ENCODE measurements around the gene AP4M1. TPM values are rescaled to one million over a fixed set of nuclear protein-coding genes. Genes with fewer than 3 reads are reported as not detected.

Gene AP4M1
- total RNA-seq, 2 donors from 2014 or later: 6.0 to 11.2 TPM

GRCh38 chr7:100148559-100149328, 47.3 kb downstream of the AP4M1 start, which contains the start of gene LAMTOR4:
Gene LAMTOR4, plus strand, starts transcription at chr7:100148918. Its CDS starts 55 bp downstream, at chr7:100148973.
- H3K9me3 ChIP-seq: no peaks in the 10 kb centered on the region
- no peaks in the 10 kb centered on the region for H3K27me3 ChIP-seq
- peaks cover 17% of the 10 kb centered on the region for H3K4me1 ChIP-seq
- H3K4me3 ChIP-seq: peak within 1 kb of the TSS; percentile 15 to 96
- DNase-seq (peak; percentile 99), ATAC-seq (peak; percentile 100)
- TF ChIP-seq POLR2A (IDR thresholded peaks at IDR 0.05) (peak; percentile 54 to 80 (median 75)), CTCF (IDR thresholded peaks at IDR 0.05) (peak in 1 of 7 experiments; percentile 6)
- intact Hi-C loops (cut with DNase I): no loop called here
- H3K36me3 ChIP-seq (replicated peaks in 1 of 2; ENCODE audit: insufficient read depth in 1 of 2, low read depth in 2 of 2): peaks cover 0 to 2% of the 10 kb centered on the region in 2 donors
- 0 to 1% methylated on average over 17 to 46 of the region's 46 CpGs for WGBS, 2 donors
- H3K27ac ChIP-seq: peak within 1 kb of the TSS; percentile 48 to 87 (median 73)

- peaks cover 0 to 2% of the 10 kb centered on the region in 2 donors for H3K36me3 ChIP-seq (replicated peaks in 1 of 2; ENCODE audit: insufficient read depth in 1 of 2, low read depth in 2 of 2)
- TF ChIP-seq CTCF (IDR thresholded peaks at IDR 0.05) (no peak), POLR2A (IDR thresholded peaks at IDR 0.05) (no peak)
- peaks cover 26% of the 10 kb centered on the region for H3K4me1 ChIP-seq
- H3K4me3 ChIP-seq: no peak overlapping the region
- DNase-seq (no peak), ATAC-seq (no peak)
- no peaks in the 10 kb centered on the region for H3K9me3 ChIP-seq
- intact Hi-C loops (cut with DNase I): no loop called here
- H3K27me3 ChIP-seq: no peaks in the 10 kb centered on the region
- H3K27ac ChIP-seq: no peak overlapping the region
Observed at GRCh38 chr7:100152404-100152803, 51.0 kb downstream of the AP4M1 start.

DNA sequence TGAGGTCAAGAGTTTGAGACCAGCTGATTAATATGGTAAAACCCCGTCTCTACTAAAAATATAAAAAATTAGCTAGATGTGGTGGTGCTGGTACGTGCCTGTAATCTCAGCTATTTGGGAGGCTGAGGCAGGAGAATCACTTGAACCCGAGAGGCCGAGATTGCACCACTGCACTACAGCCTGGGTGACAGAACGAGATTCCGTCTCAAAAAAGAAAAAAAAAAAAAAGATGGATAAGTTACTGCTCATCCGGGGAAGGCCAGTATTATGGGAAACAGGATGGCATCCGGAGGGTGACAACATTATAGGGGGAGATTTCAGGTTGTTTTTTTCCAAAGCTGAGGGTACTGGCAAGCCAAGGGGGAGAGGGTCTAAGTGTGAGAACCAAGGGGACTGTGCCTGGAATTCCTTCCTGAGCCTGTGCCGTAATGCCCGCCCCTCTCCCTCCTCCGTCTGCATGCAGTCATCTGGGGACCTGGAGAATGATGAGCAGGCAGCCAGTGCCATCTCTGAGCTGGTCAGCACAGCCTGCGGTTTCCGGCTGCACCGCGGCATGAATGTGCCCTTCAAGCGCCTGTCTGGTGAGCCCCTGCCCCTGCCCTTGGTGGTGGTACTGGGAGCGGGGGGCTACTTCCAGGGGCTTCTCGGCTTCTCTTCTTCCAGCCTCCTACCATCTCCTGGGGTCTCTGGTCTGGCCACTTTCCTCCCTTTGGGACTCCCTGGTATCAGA, 51.7 kb downstream of the AP4M1 start:
- Histone ChIP-seq H3K4me1 (peaks cover 28% of the 10 kb centered on the region), H3K9me3 (no peaks in the 10 kb centered on the region), H3K36me3 (replicated peaks in 1 of 2; ENCODE audit: insufficient read depth in 1 of 2, low read depth in 2 of 2) (peaks cover 0 to 2% of the 10 kb centered on the region in 2 donors), H3K4me3 (no peak overlapping the region), H3K27ac (no peak overlapping the region), H3K27me3 (no peaks in the 10 kb centered on the region)
- ATAC-seq (no peak), DNase-seq (no peak)
- 90 to 93% methylated on average over 13 to 18 of the region's 18 CpGs for WGBS, 2 donors
- TF ChIP-seq CTCF (IDR thresholded peaks at IDR 0.05) (no peak), POLR2A (IDR thresholded peaks at IDR 0.05) (no peak)
- intact Hi-C loops (cut with DNase I): no loop called here

DNA sequence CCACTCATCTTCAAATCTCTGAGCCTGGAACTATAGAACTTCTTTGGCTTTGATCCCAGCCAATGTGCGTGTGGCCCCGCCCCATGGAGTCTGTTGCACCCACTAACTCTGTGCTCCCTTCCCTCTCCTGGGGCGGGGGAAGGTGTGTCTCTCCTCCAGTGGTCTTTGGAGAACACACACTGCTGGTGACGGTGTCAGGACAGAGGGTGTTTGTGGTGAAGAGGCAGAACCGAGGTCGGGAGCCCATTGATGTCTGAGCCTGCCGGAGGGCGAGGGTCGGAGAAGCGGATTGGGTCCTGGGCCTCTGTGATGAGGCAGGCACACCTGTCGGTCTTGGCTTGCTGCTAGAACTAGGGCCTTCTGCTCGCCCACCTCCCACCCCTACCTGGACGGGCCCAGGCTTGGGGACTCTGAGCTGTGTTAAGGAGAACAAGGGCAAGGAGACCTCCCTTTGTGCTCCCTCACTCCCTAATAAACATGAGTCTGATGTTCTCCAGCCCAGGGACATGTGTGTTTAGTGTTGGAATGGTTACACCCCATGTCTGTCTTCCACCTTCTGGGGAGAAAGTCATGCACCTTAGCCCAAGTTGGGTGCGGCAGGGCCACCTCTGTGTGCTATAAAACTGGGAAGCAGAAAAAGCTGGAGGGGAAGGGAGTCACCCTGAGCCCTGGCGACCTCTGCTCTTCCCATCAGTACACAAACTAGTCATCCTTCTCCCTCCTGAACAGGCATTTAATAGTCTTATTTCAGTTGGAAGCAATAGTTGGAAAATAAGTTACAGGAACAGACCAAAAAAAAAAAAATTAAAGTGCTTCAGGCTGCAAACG, 52.5 kb downstream of the AP4M1 start:
- peaks cover 0 to 2% of the 10 kb centered on the region in 2 donors for H3K36me3 ChIP-seq (replicated peaks in 1 of 2; ENCODE audit: insufficient read depth in 1 of 2, low read depth in 2 of 2)
- no peaks in the 10 kb centered on the region for H3K27me3 ChIP-seq
- no peak overlapping the region for H3K4me3 ChIP-seq
- TF ChIP-seq CTCF (IDR thresholded peaks at IDR 0.05) (no peak), POLR2A (IDR thresholded peaks at IDR 0.05) (no peak)
- no peak overlapping the region for H3K27ac ChIP-seq
- intact Hi-C loops (cut with DNase I): no loop called here
- H3K4me1 ChIP-seq: peaks cover 30% of the 10 kb centered on the region
- H3K9me3 ChIP-seq: no peaks in the 10 kb centered on the region
- ATAC-seq: no peak
- WGBS, 2 donors: 87% methylated on average over 15 to 16 of the region's 16 CpGs
- DNase-seq: no peak
